GM21825 (cell line): ENCODE measurements around the gene HSFX2.
"Not testable (repeated sequence)": the region's sequence is repeated elsewhere in the genome, so short reads cannot be mapped to it uniquely, and the experiment has no call there.

ENCODE experiments used
- ATAC-seq: cut with Tn5 transposase; IDR thresholded peaks from one replicate; pipeline ENCODE4 v1.9.1; 2021; ENCODE audit warnings: mild to moderate bottlenecking, moderate library complexity; ENCODE audit not compliant: unreplicated experiment

The HSFX2 gene

GRCh38 chrX:149595943-149596342, 829 bp upstream of the HSFX2 start:
- ATAC-seq, result not testable (repeated sequence)

DNA sequence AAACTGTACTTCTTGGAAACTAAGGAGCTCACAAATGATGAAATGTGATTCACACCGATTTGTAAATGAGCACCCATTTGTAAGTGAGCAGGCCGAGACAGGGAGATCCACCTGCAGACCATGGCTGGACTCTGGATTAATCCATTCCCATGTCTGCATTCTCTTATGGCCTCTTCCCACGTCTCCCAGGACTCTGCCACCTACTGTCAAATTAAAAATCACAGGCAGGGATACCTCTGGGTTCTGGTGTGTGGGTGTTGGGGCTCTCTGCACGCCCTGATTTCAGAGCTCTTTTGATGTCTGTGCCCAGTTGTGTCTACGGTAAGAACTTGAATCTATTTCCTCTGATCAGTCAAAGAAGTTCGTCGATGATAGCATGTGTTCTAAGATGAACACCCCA, 4.1 kb downstream of the HSFX2 start:
- not testable (repeated sequence) for ATAC-seq

- ATAC-seq, result not testable (repeated sequence)
Measured at GRCh38 chrX:149587359-149587758, 7.8 kb downstream of the HSFX2 start, which contains the start of gene MAGEA9B. TSS of gene MAGEA9B (minus strand) at chrX:149587459. CDS start at chrX:149583179, 4,280 bp downstream.

DNA sequence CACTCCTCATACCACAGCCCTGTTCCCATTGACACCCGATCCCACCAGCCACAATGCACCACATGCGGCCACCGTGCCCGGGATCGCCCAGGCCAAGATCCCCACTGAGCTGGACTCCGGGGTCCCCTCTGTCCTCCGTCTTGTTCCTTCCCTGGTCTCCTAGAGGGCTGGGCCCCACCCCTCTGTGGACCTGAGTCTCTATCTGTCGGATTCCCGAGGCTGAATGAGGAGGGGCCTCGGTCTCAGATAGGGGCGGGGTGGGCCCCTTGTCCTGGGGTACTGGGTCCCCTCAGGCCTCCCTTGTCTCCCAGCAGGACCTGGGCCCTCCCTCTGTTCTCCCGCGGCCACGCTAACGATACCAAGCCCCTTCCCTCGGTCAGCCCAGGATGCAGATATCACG, 9.5 kb downstream of the HSFX2 start:
- not testable (repeated sequence) for ATAC-seq

GRCh38 chrX:149573456-149573855, 21.7 kb downstream of the HSFX2 start:
- peak; percentile 100 for ATAC-seq

- no peak for ATAC-seq
Measured at GRCh38 chrX:149572743-149573142, 22.4 kb downstream of the HSFX2 start.

DNA sequence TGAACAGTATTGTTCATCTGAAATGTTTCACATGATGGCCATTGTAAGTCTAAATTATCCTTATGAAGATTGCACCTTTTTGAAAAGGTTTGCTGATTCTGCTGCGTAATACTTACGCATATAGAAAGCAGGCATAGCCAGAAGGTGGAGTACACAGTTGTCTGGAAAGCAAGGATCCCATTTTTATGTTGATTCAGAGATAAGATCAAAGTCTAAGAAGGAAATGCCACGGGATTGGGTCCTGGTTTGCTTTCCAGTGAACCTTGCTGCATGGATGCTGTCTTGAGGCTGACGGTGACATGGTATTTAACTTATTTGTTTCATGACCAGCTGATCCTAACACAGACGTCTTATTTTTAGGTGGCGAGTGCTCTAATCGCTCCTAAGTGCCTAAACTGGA, 23.3 kb downstream of the HSFX2 start:
- no peak for ATAC-seq

DNA sequence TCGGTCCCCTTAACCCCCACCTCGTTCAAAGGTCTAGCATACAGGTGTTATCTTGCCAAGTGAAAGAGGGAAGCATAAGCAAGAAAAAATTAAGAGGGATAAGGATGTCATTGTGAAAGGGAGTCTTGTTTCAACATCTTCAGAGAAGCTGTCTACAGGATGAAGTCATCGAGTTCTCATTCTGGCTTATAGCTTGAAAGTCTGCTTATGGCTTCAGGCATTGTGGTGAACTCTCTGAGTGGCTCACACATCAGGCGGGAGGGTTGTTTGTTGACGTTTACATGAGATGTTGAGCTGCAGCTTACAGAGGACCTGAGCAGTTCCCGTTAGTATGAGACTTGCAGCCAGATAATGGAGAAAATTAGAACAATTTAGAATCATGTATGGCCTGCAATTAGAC, 24.4 kb downstream of the HSFX2 start:
- ATAC-seq, result no peak

GRCh38 chrX:149569770-149570169, 25.3 kb downstream of the HSFX2 start:
- ATAC-seq, result no peak

DNA sequence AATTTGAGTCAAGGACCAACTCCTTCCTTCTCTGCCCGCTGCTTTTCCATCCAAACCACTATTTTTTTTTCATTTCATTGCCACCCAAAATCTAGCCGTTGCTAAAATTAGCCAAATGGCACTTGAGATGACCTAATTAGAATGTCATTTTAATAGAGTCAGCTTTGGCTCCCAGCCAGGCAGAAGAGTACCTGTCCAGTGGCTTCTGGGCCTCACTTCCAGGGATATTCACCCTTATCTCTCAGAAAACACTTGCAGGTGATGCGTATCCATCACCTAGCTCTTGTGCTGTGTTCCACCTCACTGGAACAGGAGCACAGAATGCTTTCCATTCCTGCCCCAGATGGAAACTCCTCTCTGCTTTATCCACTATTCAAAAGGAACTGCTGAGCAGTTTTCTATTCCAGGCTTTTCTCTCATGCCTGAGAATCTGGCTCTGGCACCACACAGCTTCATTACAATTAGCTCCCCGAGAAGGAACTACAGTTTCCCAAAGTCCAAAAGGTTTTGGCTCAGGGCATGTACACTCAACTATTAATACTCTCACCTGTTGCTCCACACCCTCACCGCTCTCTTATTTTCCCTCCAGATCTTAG, 26.3 kb downstream of the HSFX2 start:
- ATAC-seq, result no peak

DNA sequence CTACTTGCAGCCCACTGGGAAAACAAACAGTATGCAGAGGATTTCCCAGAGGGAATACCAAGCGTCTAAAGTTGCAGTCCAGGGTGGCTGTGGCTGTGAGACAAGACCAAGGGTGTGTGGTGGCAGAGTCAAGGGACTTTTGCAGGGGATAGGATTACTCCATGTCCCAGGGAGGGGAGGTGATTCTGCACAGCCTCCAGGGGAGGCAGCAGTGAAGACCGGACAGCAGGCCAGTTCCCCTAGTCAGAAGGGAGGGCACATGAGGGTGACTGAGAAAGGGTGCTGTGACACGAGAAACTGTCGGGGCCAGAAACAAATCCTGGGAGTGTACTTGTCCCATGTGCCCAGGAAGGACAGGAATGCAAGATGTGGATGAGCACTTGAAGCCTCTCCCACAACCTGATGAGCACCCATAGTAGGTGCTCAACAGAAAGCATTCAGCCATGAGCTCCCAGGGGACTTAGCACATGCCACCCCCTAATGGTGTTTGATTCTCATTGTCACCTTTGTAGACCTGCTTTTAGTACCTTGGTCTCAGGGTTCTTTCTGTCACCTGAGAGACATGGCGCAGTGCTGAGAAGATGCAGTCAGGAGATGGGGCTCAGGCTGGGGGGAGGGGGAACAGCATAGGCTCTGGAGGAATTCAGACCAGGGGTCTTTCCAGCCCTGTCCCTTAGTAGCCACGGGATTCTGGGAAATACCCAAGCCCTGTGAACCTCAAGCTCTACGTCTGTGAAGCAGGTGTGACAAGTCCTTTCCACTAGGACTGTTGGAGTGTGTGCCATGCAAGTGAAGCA, 27.3 kb downstream of the HSFX2 start:
- ATAC-seq, result no peak

- no peak for ATAC-seq
Measured at GRCh38 chrX:149563359-149563758, 31.8 kb downstream of the HSFX2 start.

- ATAC-seq, result not testable (repeated sequence)
Measured at GRCh38 chrX:149555251-149555650, 39.9 kb downstream of the HSFX2 start.

GRCh38 chrX:149551939-149552248, 43.2 kb downstream of the HSFX2 start:
- ATAC-seq, result not testable (repeated sequence)

- not testable (repeated sequence) for ATAC-seq
Measured at GRCh38 chrX:149551245-149551938, 43.7 kb downstream of the HSFX2 start.

GRCh38 chrX:149550454-149550853, 44.7 kb downstream of the HSFX2 start:
- not testable (repeated sequence) for ATAC-seq

DNA sequence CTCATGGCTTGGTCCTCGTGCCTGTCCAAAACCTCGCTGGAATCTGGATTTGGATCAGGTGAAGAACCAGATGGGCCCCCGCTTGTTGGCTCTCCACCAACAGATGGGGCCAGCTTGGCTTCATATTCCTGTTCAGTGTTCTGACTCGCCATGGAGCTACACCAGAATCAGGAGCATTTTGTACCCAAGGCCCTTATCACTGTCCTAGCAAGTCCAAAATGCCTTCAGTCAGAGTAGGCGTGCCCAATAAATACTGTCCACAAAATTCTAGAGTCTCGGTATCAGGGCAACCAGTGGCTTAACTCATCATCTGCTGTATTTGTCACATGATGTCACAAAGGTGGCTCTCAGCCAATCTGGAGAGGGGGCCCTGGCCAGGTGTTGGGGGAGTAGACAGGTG, 45.4 kb downstream of the HSFX2 start, which contains the start of gene HSFX3:
Gene HSFX3 (minus strand): TSS at position 224 of the 400 bp plus-strand sequence. CDS start 72 bp downstream, at position 152.
- ATAC-seq, result not testable (repeated sequence)

DNA sequence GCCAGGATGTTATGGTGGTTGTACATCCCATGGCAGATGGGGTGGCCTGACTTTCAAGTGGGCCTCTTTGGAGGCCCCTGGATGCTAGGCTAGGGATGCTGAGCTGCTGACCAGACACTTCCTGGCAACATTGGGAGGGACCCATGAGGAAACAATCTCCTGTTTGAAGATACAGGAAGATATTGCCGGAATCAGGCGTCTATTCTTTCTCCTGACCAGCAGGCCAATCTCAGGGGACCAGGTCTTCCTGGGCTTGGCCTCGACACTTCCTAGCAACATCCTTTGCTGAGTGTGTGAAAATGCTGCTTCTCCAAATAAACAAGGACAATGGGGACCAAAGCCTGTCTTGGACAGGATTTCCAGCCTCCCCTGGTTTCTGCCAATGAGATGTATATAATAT, 47.3 kb downstream of the HSFX2 start:
- ATAC-seq, result not testable (repeated sequence)

DNA sequence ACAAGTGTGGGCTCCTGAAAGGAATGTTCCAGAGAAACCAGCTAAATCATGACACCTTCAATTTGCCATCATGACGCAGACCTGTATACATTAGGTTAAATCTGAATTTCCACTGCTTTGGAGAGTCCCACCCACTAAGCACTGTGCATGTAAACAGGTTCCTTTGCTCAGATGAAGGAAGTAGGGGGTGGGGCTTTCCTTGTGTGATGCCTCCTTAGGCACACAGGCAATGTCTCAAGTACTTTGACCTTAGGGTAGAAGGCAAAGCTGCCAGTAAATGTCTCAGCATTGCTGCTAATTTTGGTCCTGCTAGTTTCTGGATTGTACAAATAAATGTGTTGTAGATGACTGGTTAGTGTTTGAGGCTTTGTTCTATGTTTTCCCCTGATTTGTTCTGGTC, 48.2 kb downstream of the HSFX2 start:
- ATAC-seq, result not testable (repeated sequence)

DNA sequence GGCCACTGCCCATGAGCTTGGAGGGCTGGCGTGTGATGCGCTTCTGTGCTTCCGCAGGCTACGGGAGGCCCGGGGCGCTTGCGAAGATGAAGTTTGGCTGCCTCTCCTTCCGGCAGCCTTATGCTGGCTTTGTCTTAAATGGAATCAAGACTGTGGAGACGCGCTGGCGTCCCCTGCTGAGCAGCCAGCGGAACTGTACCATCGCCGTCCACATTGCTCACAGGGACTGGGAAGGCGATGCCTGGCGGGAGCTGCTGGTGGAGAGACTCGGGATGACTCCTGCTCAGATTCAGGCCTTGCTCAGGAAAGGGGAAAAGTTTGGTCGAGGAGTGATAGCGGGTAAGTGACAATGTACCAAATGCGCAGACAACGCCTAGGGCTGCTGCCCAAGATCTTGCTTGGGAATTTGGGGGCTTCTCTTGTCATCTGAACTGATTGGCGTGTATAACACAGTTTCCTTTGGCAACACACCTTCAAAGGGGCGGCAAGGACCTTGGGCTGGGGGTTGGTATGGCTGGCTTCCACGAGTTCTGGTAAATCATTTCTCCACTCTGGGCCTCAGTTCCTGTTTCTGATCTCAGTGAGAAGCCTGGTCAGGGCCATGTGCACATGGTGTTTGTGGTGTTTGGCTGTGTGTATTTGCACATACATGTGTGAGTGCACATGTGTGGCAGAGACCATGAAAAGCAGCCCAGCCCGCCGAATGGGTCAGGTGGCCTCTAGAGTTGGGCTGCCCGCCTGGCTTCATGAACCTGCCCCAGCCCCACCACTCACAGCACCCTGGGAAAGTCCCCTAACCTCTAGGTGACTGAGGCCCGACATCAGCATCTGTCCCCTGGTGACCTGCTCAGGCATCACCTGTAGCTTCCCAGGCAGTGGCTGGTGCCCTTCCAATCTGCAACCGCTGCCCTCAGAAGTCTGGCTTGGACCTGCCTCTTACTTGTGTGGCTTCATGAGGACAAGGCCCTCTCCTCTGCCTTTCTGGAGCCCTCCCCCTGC, 49.3 kb downstream of the HSFX2 start:
- ATAC-seq, result not testable (repeated sequence)
